Fibroblast of skin of left biceps (primary cell): ENCODE measurements around the gene LRP2BP.
"Not testable (repeated sequence)": the region's sequence is repeated elsewhere in the genome, so short reads cannot be mapped to it uniquely, and the experiment has no call there.

Experiments
- DNase-seq, 2 experiments: peaks; one replicate each; pipeline ENCODE4 v3.0.0-alpha.2; 2013; ENCODE audit warnings: low read depth in 2 of 2

The LRP2BP gene

GRCh38 chr4:185328586-185328985 lies 67.1 kb downstream of the LRP2BP start:
- no peak for DNase-seq

GRCh38 chr4:185325721-185326120 lies 70.0 kb downstream of the LRP2BP start:
- not testable (repeated sequence) for DNase-seq

GRCh38 chr4:185324361-185324760 lies 71.4 kb downstream of the LRP2BP start:
- not testable (repeated sequence) for DNase-seq

GRCh38 chr4:185323606-185324005 lies 72.1 kb downstream of the LRP2BP start:
- no peak for DNase-seq

- no peak for DNase-seq
These were observed 72.9 kb downstream of the LRP2BP start for GRCh38 chr4:185322803-185323202.

- no peak for DNase-seq
These were observed 77.0 kb downstream of the LRP2BP start for GRCh38 chr4:185318679-185319078.

- no peak for DNase-seq
These were observed 77.8 kb downstream of the LRP2BP start for GRCh38 chr4:185317880-185318279.

GRCh38 chr4:185317462-185317861 lies 78.3 kb downstream of the LRP2BP start:
- DNase-seq: not testable (repeated sequence)
